Left cardiac atrium (tissue), 4 donors: ENCODE measurements around the gene BAIAP2. TPM values are rescaled to one million over a fixed set of nuclear protein-coding genes. Genes with fewer than 3 reads are reported as not detected.
"Not testable (repeated sequence)": the region's sequence is repeated elsewhere in the genome, so short reads cannot be mapped to it uniquely, and the experiment has no call there.

ENCODE experiments used
- ATAC-seq, 2 donors: fragments of 200-7000 bp; cut with Tn5 transposase; one replicate each; pipeline ENCODE4 v1.9.1; 2020; ENCODE audit warnings: mild to moderate bottlenecking in 2 of 2, moderate library complexity in 2 of 2
- DNase-seq: peaks from one replicate; pipeline ENCODE4 v3.0.0-alpha.2; 2020
- intact Hi-C, 2 donors: fragments of 100-400 bp; cut with DNase I; formaldehyde crosslinking; loops; one replicate each; pipeline versions ENCODE4 v1.14.1 to v1.15.1; 2022 to 2023
- total RNA-seq, 2 donors: library from RNA; stranded (reverse); fragmentation: NEBNext Ultra II Directional; extraction: Animal tissue kit (Norgen Biotek cat#: 25700); gene quantifications; one replicate each; pipeline ENCODE4 v1.2.1, GENCODE V29; 2021
- donor health status: DM: no; HTN: yes; CAD: no.
- donor health status: DM: no; HTN: yes; CAD: no; lungs with severe emphysema.
- donor health status: DM: yes; HTN: yes; CAD: no.
- donor health status: Dilated cardiomyopathy.

Gene BAIAP2
- total RNA-seq, 2 donors from 2014 or later: 32.8 to 38.0 TPM

GRCh38 chr17:81135505-81136278 lies 100.7 kb downstream of the BAIAP2 start:
- DNase-seq (no peak), ATAC-seq (no peak)
- intact Hi-C loops: no loop called here

GRCh38 chr17:81136366-81136765 lies 101.4 kb downstream of the BAIAP2 start:
- ATAC-seq: no peak
- intact Hi-C loops: no loop called here
- no peak for DNase-seq

GRCh38 chr17:81137248-81137647 lies 102.3 kb downstream of the BAIAP2 start:
- ATAC-seq: no peak
- DNase-seq: no peak

GRCh38 chr17:81138083-81138482 lies 103.1 kb downstream of the BAIAP2 start:
- intact Hi-C loops: no loop called here
- DNase-seq: no peak
- ATAC-seq: no peak

More at GRCh38 chr17:81137248-81137647, 102.3 kb downstream of the BAIAP2 start:
- intact Hi-C loops: no loop called here

- intact Hi-C loops: no loop called here
- no peak for ATAC-seq
- no peak for DNase-seq
Observed at GRCh38 chr17:81138500-81138899, 103.5 kb downstream of the BAIAP2 start.

- no peak for DNase-seq
- intact Hi-C loops: no loop called here
- ATAC-seq: no peak
Observed at GRCh38 chr17:81139428-81139827, 104.5 kb downstream of the BAIAP2 start.

- no peak for ATAC-seq
- intact Hi-C loops: loop anchor here in 1 of 2 donors (5.0 to 10.0 kb wide), 2 partner anchors 65 to 102 kb away; no protein-coding TSS in a partner anchor
Observed at GRCh38 chr17:81140018-81140417, 105.1 kb downstream of the BAIAP2 start.

GRCh38 chr17:81140695-81141094 lies 105.7 kb downstream of the BAIAP2 start:
- ATAC-seq (no peak), DNase-seq (no peak)
- intact Hi-C loops: loop anchor here in 1 of 2 donors (5.0 to 10.0 kb wide), 2 partner anchors 64 to 102 kb away; no protein-coding TSS in a partner anchor

More at GRCh38 chr17:81140018-81140417, 105.1 kb downstream of the BAIAP2 start:
- DNase-seq: no peak

- intact Hi-C loops: loop anchor here in 1 of 2 donors (5.0 to 10.0 kb wide), 2 partner anchors 62 to 100 kb away; no protein-coding TSS in a partner anchor
- peak; percentile 86 for DNase-seq
- ATAC-seq: peak; percentile 92 to 96
Observed at GRCh38 chr17:81142301-81143199, 107.6 kb downstream of the BAIAP2 start.

- DNase-seq (no peak), ATAC-seq (peak; percentile 14 to 16)
- intact Hi-C loops: loop anchor here in 1 of 2 donors (5.0 to 10.0 kb wide), 2 partner anchors 62 to 99 kb away; no protein-coding TSS in a partner anchor
Observed at GRCh38 chr17:81143200-81143527, 108.2 kb downstream of the BAIAP2 start.

- intact Hi-C loops: loop anchor here (2.0 to 10.0 kb wide), 3 partner anchors 61 to 99 kb away; no protein-coding TSS in a partner anchor
- ATAC-seq: no peak
- DNase-seq: no peak
Observed at GRCh38 chr17:81143717-81144422, 108.9 kb downstream of the BAIAP2 start.

- DNase-seq: no peak
- no peak for ATAC-seq
- intact Hi-C loops: loop anchor here (2.0 to 10.0 kb wide), 3 partner anchors 60 to 98 kb away; no protein-coding TSS in a partner anchor
Observed at GRCh38 chr17:81144423-81144781, 109.5 kb downstream of the BAIAP2 start.

GRCh38 chr17:81146208-81146607 lies 111.3 kb downstream of the BAIAP2 start:
- intact Hi-C loops: loop anchor here (5.0 to 10.0 kb wide), 2 partner anchors 56 to 59 kb away; no protein-coding TSS in a partner anchor
- DNase-seq, ATAC-seq: not testable (repeated sequence)

GRCh38 chr17:81147701-81148100 lies 112.8 kb downstream of the BAIAP2 start:
- no peak for DNase-seq
- intact Hi-C loops: loop anchor here (5.0 to 10.0 kb wide), 2 partner anchors 55 to 57 kb away; no protein-coding TSS in a partner anchor

GRCh38 chr17:81148571-81148970 lies 113.6 kb downstream of the BAIAP2 start:
- no peak for DNase-seq
- ATAC-seq: no peak
- intact Hi-C loops: loop anchor here (5.0 to 10.0 kb wide), 2 partner anchors 54 to 56 kb away; no protein-coding TSS in a partner anchor

More at GRCh38 chr17:81147701-81148100, 112.8 kb downstream of the BAIAP2 start:
- no peak for ATAC-seq

- ATAC-seq (peak in 1 of 2 donors; percentile 24), DNase-seq (no peak)
- intact Hi-C loops: loop anchor here (5.0 to 10.0 kb wide), 2 partner anchors 53 to 56 kb away; no protein-coding TSS in a partner anchor
Observed at GRCh38 chr17:81148986-81149533, 114.1 kb downstream of the BAIAP2 start.

- intact Hi-C loops: no loop called here
- ATAC-seq: peak; percentile 23 to 55
Observed at GRCh38 chr17:81150377-81151077, 115.6 kb downstream of the BAIAP2 start.

GRCh38 chr17:81151278-81151677 lies 116.3 kb downstream of the BAIAP2 start:
- ATAC-seq (no peak), DNase-seq (no peak)
- intact Hi-C loops: no loop called here

More at GRCh38 chr17:81150377-81151077, 115.6 kb downstream of the BAIAP2 start:
- DNase-seq: no peak
